ENCODE results near the gene RNF207. TPM values are rescaled to one million over a fixed set of nuclear protein-coding genes. Genes with fewer than 3 reads are reported as not detected.

RNF207 gene
- total RNA-seq, 2 donors from 2014 or later: 45.7 to 47.4 TPM

DNA sequence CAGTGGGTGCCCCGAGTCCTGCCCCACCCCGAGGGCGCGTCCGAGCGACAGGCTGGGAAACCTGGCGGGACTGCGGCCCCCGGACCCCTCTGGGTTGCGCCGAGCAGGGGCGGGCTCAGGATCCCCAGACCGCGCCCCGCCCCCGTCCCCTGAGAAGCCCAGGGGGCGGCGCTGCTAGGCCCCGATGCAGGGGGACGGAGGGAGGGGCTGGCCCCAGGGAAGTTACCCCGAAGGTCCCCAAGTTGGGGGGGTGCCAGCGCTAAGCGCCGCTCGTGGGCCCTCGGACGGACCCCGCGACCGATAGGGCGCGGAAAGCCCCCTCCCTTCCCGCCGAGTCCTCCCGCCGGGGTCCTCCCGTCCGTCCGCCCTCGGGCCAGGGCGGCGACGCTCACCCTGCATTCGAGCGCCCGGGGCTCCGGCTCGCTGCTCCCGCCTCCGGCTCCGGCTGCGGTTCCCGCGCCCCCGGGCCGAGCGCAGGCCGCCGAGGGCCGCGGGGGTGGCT, 54.6 kb downstream of the RNF207 start:
- Histone ChIP-seq H3K9me3 (no peaks in the 10 kb centered on the region), H3K27me3 (replicated peaks; ENCODE audit: insufficient read depth) (no peaks in the 10 kb centered on the region), H3K36me3 (no peaks in the 10 kb centered on the region), H3K27ac (peak overlapping the region in 1 of 2 donors; percentile 38), H3K4me1 (replicated peaks) (peaks cover 4% of the 10 kb centered on the region), H3K4me3 (peak overlapping the region; percentile 42 to 50)
- intact Hi-C loops (cut with DNase I): no loop called here
- WGBS: 0% methylated on average over 7 of the region's 61 CpGs
- no peak for DNase-seq (ENCODE audit: low spot score)
- TF ChIP-seq, protein P1, sequence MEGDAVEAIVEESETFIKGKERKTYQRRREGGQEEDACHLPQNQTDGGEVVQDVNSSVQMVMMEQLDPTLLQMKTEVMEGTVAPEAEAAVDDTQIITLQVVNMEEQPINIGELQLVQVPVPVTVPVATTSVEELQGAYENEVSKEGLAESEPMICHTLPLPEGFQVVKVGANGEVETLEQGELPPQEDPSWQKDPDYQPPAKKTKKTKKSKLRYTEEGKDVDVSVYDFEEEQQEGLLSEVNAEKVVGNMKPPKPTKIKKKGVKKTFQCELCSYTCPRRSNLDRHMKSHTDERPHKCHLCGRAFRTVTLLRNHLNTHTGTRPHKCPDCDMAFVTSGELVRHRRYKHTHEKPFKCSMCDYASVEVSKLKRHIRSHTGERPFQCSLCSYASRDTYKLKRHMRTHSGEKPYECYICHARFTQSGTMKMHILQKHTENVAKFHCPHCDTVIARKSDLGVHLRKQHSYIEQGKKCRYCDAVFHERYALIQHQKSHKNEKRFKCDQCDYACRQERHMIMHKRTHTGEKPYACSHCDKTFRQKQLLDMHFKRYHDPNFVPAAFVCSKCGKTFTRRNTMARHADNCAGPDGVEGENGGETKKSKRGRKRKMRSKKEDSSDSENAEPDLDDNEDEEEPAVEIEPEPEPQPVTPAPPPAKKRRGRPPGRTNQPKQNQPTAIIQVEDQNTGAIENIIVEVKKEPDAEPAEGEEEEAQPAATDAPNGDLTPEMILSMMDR (IDR thresholded peaks at IDR 0.05): no peak
- no peak for TF ChIP-seq POLR2AphosphoS5 (IDR thresholded peaks at IDR 0.05)
- no peak for TF ChIP-seq POLR2A (IDR thresholded peaks at IDR 0.05)

DNA sequence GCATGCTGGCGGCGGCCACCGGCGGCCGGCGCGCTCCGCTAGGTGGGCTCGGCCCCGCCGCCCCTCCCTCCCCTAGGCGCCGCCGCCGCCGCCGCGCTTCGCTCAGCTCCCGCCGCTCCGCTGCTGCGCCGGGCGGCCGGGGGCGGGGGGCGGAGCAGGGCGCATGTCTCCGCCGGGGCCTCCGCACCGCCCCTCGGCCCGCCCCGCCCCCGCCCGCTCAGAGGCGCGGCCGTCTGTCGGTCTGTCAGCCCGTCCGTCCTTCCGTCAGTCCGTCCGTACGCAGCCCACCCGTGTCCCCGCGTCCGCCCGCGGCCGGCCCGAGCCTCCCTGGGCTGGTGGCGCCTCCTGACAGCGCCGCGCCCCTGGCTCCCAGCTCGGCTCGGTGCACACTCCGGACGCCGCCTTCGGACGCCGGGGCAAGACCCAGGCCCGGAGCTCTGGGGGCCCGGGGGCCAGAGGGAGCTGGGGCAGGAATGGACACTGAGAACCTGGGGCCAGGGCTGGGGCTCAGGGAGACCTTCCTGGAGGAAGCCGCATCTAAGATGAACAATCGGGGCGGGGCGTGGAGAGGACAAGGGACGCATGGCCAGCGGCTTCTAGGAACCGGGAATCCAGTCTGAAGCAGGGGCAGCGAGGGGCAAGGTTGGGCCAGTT, 55.2 kb downstream of the RNF207 start, which contains the start of gene GPR153:
GPR153 (minus strand) TSS at position 138 of the 654 bp plus-strand sequence. CDS start 6,193 bp downstream, outside the sequence.
- intact Hi-C loops (cut with DNase I): no loop called here
- peak within 1 kb of the TSS; percentile 42 to 50 for H3K4me3 ChIP-seq
- TF ChIP-seq POLR2A (IDR thresholded peaks at IDR 0.05) (no peak), POLR2AphosphoS5 (IDR thresholded peaks at IDR 0.05) (no peak)
- TF ChIP-seq, protein P1 (IDR thresholded peaks at IDR 0.05): peak in 1 of 4 experiments; percentile 7
- no peaks in the 10 kb centered on the region for H3K9me3 ChIP-seq
- no peaks in the 10 kb centered on the region for H3K36me3 ChIP-seq
- no peak for DNase-seq (ENCODE audit: low spot score)
- WGBS: 2% methylated on average over 43 of the region's 78 CpGs
- peaks cover 4% of the 10 kb centered on the region for H3K4me1 ChIP-seq (replicated peaks)
- H3K27ac ChIP-seq: peak within 1 kb of the TSS in 1 of 2 donors; percentile 38
- H3K27me3 ChIP-seq (replicated peaks; ENCODE audit: insufficient read depth): no peaks in the 10 kb centered on the region

DNA sequence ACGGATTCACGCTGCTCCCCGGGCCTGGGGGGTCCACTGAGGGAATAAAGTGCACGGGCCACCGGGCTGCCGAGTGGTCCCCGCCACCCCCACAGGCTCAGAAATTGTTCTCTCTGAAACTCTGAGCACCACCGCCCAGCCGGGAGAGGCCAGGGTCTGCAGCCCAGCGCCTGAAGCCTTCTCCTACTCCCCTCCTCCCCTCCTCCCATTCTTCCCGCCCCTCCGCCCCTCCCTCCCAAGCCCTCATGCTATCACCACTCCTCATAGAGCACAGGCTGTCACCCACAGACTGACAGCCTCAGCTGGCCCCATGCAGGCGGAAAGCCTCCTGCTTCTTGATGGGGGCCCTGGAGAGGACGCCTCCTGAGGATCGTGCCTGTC, 55.7 kb downstream of the RNF207 start:
- peaks cover 4% of the 10 kb centered on the region for H3K4me1 ChIP-seq (replicated peaks)
- no peak for DNase-seq (ENCODE audit: low spot score)

DNA sequence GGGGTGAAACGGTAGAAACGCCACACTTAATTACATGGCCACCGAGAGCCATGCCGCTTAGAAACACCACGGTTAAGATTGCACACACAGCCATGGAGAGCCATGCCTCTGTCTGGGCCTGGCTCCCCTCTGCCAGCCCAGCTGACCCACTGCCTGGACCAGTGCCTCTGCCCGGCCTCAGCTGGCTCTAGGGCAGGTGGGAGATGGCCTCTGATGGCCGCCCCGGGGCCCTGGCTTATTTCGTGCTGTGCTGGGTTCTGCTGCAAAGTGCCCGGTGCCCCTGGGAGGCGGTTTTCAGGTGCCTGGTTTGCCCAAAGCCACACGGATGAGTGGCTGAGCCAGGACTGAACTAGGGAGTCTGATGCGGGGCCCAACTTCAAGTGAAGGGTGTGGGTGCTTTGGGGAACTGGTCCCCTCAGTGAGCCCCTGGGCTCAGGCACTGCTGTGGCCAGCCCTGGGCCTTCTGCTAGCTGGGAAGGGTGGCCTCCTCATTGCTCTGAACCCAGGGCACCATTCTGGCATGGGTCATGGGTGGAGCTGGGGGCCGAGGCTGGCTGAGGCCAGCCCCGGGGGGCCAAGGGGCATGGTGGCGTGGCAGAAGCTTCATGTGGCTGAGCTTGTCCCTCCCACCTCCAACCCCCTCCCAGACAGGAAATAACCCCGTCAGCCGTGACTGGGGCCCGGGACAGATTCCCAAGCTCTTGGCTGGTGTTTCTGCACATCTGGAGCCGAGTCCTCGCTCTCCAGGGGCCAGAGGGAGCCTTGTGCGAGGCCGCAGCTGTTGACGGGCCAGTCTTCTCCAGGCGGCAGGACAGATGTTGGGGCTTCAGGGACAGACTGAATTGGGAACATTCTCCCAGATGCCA, 56.9 kb downstream of the RNF207 start:
- no peak for DNase-seq (ENCODE audit: low spot score)
- Histone ChIP-seq H3K4me1 (replicated peaks) (peaks cover 4% of the 10 kb centered on the region), H3K9me3 (no peaks in the 10 kb centered on the region), H3K36me3 (no peaks in the 10 kb centered on the region), H3K27me3 (replicated peaks; ENCODE audit: insufficient read depth) (no peaks in the 10 kb centered on the region), H3K4me3 (no peak overlapping the region), H3K27ac (no peak overlapping the region)
- no peak for TF ChIP-seq POLR2AphosphoS5 (IDR thresholded peaks at IDR 0.05)
- TF ChIP-seq POLR2A (IDR thresholded peaks at IDR 0.05): no peak
- TF ChIP-seq, protein P1 (IDR thresholded peaks at IDR 0.05): no peak
- WGBS: 61% methylated on average over 21 of the region's 25 CpGs
- intact Hi-C loops (cut with DNase I): no loop called here

More for the DNA sequence above, 55.7 kb downstream of the RNF207 start:
- TF ChIP-seq, protein P1 (IDR thresholded peaks at IDR 0.05): no peak
- TF ChIP-seq POLR2AphosphoS5 (IDR thresholded peaks at IDR 0.05) (no peak), POLR2A (IDR thresholded peaks at IDR 0.05) (no peak)
- peak overlapping the region in 1 of 2 donors; percentile 50 for H3K4me3 ChIP-seq
- no peaks in the 10 kb centered on the region for H3K36me3 ChIP-seq
- H3K27me3 ChIP-seq (replicated peaks; ENCODE audit: insufficient read depth): no peaks in the 10 kb centered on the region
- no peaks in the 10 kb centered on the region for H3K9me3 ChIP-seq
- H3K27ac ChIP-seq: peak overlapping the region in 1 of 2 donors; percentile 7
- intact Hi-C loops (cut with DNase I): no loop called here
- 25% methylated on average over 15 of the region's 15 CpGs for WGBS
